ENCODE data around the gene TGFBR1. TPM values are rescaled to one million over a fixed set of nuclear protein-coding genes. Genes with fewer than 3 reads are reported as not detected.

The TGFBR1 gene
- total RNA-seq, 1 donor from 2014 or later, result 206 TPM

DNA sequence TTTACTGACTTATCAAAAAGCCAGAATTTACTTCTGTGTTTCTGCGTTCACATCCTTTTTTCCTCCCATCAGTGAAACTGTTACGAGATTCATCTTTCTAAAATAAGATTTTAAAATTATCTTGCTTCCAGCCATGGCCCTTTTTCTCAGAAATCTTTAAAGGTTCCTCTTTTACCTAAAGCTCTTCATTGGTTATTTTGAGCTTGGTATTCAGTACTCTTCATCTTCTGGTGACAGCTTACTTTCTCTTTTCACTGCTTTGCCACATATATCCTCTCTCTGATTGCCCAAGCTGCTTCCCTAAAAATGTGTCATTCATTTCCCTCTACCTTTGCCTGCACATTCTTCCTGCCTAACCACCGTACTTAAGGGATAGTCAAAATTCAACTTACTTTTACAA, 32.3 kb downstream of the TGFBR1 start:
- Mint-ChIP-seq H3K9me3 (ENCODE audit: unreplicated experiment) (no peaks in the 10 kb centered on the region), H3K27me3 (ENCODE audit: unreplicated experiment) (peaks cover 3% of the 10 kb centered on the region), H3K36me3 (ENCODE audit: low read depth, unreplicated experiment) (peaks cover 17% of the 10 kb centered on the region), H3K27ac (ENCODE audit: unreplicated experiment) (no peak overlapping the region), H3K4me3 (ENCODE audit: unreplicated experiment) (no peak overlapping the region), H3K4me1 (ENCODE audit: unreplicated experiment) (peaks cover 19% of the 10 kb centered on the region)
- DNase-seq (ENCODE audit: low spot score), result no peak
- TF ChIP-seq, protein P1, sequence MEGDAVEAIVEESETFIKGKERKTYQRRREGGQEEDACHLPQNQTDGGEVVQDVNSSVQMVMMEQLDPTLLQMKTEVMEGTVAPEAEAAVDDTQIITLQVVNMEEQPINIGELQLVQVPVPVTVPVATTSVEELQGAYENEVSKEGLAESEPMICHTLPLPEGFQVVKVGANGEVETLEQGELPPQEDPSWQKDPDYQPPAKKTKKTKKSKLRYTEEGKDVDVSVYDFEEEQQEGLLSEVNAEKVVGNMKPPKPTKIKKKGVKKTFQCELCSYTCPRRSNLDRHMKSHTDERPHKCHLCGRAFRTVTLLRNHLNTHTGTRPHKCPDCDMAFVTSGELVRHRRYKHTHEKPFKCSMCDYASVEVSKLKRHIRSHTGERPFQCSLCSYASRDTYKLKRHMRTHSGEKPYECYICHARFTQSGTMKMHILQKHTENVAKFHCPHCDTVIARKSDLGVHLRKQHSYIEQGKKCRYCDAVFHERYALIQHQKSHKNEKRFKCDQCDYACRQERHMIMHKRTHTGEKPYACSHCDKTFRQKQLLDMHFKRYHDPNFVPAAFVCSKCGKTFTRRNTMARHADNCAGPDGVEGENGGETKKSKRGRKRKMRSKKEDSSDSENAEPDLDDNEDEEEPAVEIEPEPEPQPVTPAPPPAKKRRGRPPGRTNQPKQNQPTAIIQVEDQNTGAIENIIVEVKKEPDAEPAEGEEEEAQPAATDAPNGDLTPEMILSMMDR (IDR thresholded peaks at IDR 0.05; ENCODE audit: unreplicated experiment), result no peak

DNA sequence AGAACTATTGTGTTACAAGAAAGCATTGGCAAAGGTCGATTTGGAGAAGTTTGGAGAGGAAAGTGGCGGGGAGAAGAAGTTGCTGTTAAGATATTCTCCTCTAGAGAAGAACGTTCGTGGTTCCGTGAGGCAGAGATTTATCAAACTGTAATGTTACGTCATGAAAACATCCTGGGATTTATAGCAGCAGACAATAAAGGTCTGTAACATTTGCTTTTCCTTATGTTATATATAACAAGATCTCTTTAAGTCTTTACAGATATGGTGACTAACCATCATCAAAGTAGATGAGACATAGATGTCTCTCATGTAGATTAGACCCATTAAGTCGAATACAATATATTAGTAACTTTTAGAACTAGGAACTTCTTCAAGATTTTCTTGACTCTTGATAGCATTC, 33.0 kb downstream of the TGFBR1 start:
- TF ChIP-seq, protein P1 (IDR thresholded peaks at IDR 0.05; ENCODE audit: unreplicated experiment), result no peak
- H3K36me3 Mint-ChIP-seq (ENCODE audit: low read depth, unreplicated experiment), result peaks cover 20% of the 10 kb centered on the region
- peaks cover 19% of the 10 kb centered on the region for H3K4me1 Mint-ChIP-seq (ENCODE audit: unreplicated experiment)
- no peak overlapping the region for H3K4me3 Mint-ChIP-seq (ENCODE audit: unreplicated experiment)
- H3K27ac Mint-ChIP-seq (ENCODE audit: unreplicated experiment), result peak overlapping the region; percentile 0
- no peak for DNase-seq (ENCODE audit: low spot score)
- peaks cover 3% of the 10 kb centered on the region for H3K27me3 Mint-ChIP-seq (ENCODE audit: unreplicated experiment)
- H3K9me3 Mint-ChIP-seq (ENCODE audit: unreplicated experiment), result no peaks in the 10 kb centered on the region

DNA sequence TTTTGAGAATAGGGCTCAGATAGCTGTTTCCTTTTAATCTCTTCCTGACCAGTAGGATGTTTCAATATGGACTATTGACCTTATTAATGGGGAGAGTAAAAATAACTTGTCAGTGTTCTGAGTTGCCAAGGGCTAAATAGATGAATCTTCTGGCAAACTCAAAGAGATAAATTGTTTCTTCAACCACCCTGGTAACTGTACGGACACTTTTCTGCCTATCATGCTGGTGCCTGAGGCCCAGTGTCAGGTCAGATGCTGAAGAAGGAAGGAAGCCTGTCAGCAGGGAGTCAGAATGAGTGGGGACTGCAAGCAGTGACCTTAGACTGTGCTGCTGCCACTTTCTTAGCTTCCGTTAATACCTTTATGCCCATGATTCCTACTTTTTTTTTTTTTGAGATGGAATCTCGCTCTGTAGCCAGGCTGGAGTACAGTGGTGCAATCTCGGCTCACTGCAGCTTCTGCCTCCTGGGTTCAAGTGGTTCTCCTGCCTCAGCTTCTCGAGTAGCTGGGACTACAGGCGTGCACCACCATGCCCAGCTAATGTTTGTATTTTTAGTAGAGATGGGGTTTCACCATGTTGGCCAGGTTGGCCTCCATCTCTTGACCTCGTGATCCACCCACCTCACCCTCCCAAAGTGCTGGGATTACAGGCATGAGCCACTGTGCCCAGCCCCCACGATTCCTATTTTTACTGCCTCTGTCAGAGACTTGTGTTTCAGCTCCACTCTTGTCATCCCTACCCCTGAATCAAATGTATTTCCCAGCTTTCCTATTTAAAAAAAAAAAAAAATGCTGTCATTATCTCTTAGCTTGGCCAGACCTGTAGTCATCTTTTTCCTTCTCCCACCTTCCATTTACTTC, 33.7 kb downstream of the TGFBR1 start:
- peaks cover 3% of the 10 kb centered on the region for H3K27me3 Mint-ChIP-seq (ENCODE audit: unreplicated experiment)
- no peak overlapping the region for H3K27ac Mint-ChIP-seq (ENCODE audit: unreplicated experiment)
- peaks cover 23% of the 10 kb centered on the region for H3K36me3 Mint-ChIP-seq (ENCODE audit: low read depth, unreplicated experiment)
- DNase-seq (ENCODE audit: low spot score), result no peak
- H3K9me3 Mint-ChIP-seq (ENCODE audit: unreplicated experiment), result no peaks in the 10 kb centered on the region
- peaks cover 19% of the 10 kb centered on the region for H3K4me1 Mint-ChIP-seq (ENCODE audit: unreplicated experiment)
- TF ChIP-seq, protein P1 (IDR thresholded peaks at IDR 0.05; ENCODE audit: unreplicated experiment), result no peak
- peak overlapping the region; percentile 1 for H3K4me3 Mint-ChIP-seq (ENCODE audit: unreplicated experiment)

DNA sequence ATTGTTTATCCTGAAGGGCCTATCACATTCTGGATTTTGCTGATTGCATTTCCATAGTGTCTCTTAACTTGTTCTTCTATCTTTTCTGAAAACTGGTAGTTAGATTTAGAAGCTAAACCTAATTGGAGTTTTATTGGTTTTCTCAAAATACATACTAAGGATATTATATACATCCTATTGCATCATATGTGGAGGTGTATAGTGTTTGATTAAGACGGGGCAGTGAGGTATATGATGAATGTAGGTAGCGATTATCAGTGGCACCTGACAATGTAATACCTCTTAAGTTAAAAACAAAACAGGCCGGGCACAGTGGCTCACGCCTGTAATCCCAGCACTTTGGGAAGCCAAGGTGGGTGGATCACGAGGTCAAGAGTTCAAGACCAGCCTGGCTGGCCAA, 35.0 kb downstream of the TGFBR1 start:
- H3K9me3 Mint-ChIP-seq (ENCODE audit: unreplicated experiment), result no peaks in the 10 kb centered on the region

More for the DNA sequence above, 35.0 kb downstream of the TGFBR1 start:
- H3K4me1 Mint-ChIP-seq (ENCODE audit: unreplicated experiment), result peaks cover 19% of the 10 kb centered on the region
- TF ChIP-seq, protein P1 (IDR thresholded peaks at IDR 0.05; ENCODE audit: unreplicated experiment), result no peak
- peaks cover 3% of the 10 kb centered on the region for H3K27me3 Mint-ChIP-seq (ENCODE audit: unreplicated experiment)
- DNase-seq (ENCODE audit: low spot score), result no peak
- H3K36me3 Mint-ChIP-seq (ENCODE audit: low read depth, unreplicated experiment), result peaks cover 25% of the 10 kb centered on the region
- no peak overlapping the region for H3K27ac Mint-ChIP-seq (ENCODE audit: unreplicated experiment)
- no peak overlapping the region for H3K4me3 Mint-ChIP-seq (ENCODE audit: unreplicated experiment)
